Activated CD4-positive, alpha-beta memory T cell treated with anti-CD3 and anti-CD28 coated beads for 36 hours (primary cell): Measurements from ENCODE around the gene P2RY12. TPM values are rescaled to one million over a fixed set of nuclear protein-coding genes. Genes with fewer than 3 reads are reported as not detected.

Experiments used
- CTCF ChIA-PET: fragments of 350-600 bp; sonication (Branson Sonifier 250); formaldehyde crosslinking; loops from one replicate; lab custom pipeline; 2021; ENCODE audit warnings: antibody characterized with exemption, inconsistent platforms; lab: Charles Lee
- POLR2A ChIA-PET: fragments of 350-600 bp; sonication (Branson Sonifier 250); formaldehyde crosslinking; loops from one replicate; lab custom pipeline; 2021; ENCODE audit warnings: antibody characterized with exemption; lab: Charles Lee
- DNase-seq: peaks from one replicate; pipeline ENCODE4 v3.0.0-alpha.2; 2020
- H3K27ac Mint-ChIP-seq: one replicate; pipeline ENCODE4 v1.8.0; 2021; ENCODE audit warnings: mixed read lengths
- H3K27me3 Mint-ChIP-seq: one replicate; pipeline ENCODE4 v1.8.0; 2021; ENCODE audit warnings: mixed read lengths
- H3K36me3 Mint-ChIP-seq: one replicate; pipeline ENCODE4 v1.8.0; 2021; ENCODE audit warnings: mixed read lengths
- H3K4me1 Mint-ChIP-seq: one replicate; pipeline ENCODE4 v1.8.0; 2021; ENCODE audit warnings: low read depth, mixed read lengths
- H3K4me3 Mint-ChIP-seq: one replicate; pipeline ENCODE4 v1.8.0; 2021; ENCODE audit warnings: mild to moderate bottlenecking, mixed read lengths
- H3K9me3 Mint-ChIP-seq: one replicate; pipeline ENCODE4 v1.8.0; 2021; ENCODE audit warnings: mixed read lengths
- intact Hi-C: fragments of 100-400 bp; cut with micrococcal nuclease; formaldehyde crosslinking; loops from one replicate; pipeline ENCODE4 v1.15.1; 2023
- total RNA-seq, 2 experiments: library from RNA; stranded (reverse); gene quantifications; one replicate each; pipeline ENCODE4 v1.2.3, GENCODE V29; 2021

P2RY12 gene
- total RNA-seq, 2 experiments from 2014 or later: not detected

DNA sequence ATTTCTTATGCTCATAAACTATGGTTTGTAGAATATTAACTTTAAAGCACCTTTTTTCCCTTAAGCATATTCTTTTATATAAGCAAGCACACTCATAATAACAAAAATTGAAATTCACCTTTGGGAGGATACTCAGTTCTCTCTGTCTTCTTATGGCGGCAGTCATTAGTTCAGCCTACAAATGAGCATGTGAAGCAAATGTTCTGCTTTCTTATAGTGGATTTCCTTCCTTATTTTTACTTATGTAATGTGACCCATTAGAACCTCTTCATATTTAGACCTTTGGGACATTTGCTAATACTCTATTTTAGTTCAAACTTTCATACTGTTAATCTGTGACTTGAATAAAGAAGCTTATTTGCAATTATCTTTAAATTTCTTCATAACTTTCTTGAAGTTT, 55.2 kb downstream of the P2RY12 start, which contains the start of gene P2RY13:
Gene P2RY13, minus strand, starts transcription at position 187 of the 400 bp plus-strand sequence. Its CDS starts 21 bp downstream, at position 166.
- Mint-ChIP-seq H3K27me3 (peaks cover 16% of the 10 kb centered on the region), H3K9me3 (no peaks in the 10 kb centered on the region), H3K4me3 (no peak within 1 kb of the TSS), H3K27ac (no peak within 1 kb of the TSS), H3K36me3 (no peaks in the 10 kb centered on the region), H3K4me1 (peaks cover 7% of the 10 kb centered on the region)
- no peak for DNase-seq
- CTCF ChIA-PET: interaction anchor here (2.0 kb wide), 1 partner anchor 43 kb away, joined by 8 read pairs; no protein-coding TSS in a partner anchor
- POLR2A ChIA-PET: no interaction called here
- intact Hi-C loops: loop anchor here (2.0 kb wide), 1 partner anchor 47 kb away; no protein-coding TSS in a partner anchor

DNA sequence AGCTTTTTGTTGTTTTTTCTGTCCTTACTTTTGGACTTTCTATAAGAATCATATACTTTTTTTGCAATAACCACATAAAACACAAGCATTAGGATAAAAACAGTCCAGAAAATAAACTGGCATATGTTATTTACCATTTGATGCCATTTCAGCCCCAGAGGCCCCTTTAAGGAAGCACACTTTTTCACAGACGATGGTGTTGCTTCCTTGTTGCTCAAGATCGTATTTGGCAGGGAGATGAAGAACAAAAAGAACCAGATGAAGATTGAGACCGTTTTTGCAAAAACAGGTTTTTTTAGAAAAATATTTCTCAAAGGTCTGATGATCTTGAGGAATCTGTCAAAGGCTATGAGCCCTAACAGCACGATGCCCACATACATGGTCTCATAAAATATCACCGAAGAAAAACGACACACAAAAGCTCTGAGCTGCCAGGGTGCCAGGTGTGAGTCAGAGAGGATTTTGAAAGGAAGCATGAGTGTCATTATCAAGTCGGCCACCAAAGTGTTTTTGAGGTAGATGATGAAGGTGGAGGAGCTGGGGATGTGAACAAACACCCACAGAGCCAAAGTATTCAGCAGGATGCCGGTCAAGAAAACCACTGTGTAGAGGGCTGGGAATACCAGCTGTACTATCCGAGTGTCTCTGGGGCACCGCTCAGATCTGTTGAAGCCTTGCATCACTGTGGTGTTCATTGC, 56.1 kb downstream of the P2RY12 start:
- H3K27me3 Mint-ChIP-seq: peaks cover 16% of the 10 kb centered on the region
- CTCF ChIA-PET: interaction anchor here (0.7 to 2.6 kb wide), 20 partner anchors 9 to 160 kb away, joined by 3 to 16 read pairs (median 4); partner anchors contain the start of genes GPR87 and P2RY12
- no peaks in the 10 kb centered on the region for H3K9me3 Mint-ChIP-seq
- peak; percentile 26 for DNase-seq
- H3K27ac Mint-ChIP-seq: no peak overlapping the region
- no peaks in the 10 kb centered on the region for H3K36me3 Mint-ChIP-seq
- H3K4me3 Mint-ChIP-seq: no peak overlapping the region
- peaks cover 9% of the 10 kb centered on the region for H3K4me1 Mint-ChIP-seq
- intact Hi-C loops: loop anchor here (2.0 kb wide), 1 partner anchor 46 kb away; no protein-coding TSS in a partner anchor
- POLR2A ChIA-PET: no interaction called here

DNA sequence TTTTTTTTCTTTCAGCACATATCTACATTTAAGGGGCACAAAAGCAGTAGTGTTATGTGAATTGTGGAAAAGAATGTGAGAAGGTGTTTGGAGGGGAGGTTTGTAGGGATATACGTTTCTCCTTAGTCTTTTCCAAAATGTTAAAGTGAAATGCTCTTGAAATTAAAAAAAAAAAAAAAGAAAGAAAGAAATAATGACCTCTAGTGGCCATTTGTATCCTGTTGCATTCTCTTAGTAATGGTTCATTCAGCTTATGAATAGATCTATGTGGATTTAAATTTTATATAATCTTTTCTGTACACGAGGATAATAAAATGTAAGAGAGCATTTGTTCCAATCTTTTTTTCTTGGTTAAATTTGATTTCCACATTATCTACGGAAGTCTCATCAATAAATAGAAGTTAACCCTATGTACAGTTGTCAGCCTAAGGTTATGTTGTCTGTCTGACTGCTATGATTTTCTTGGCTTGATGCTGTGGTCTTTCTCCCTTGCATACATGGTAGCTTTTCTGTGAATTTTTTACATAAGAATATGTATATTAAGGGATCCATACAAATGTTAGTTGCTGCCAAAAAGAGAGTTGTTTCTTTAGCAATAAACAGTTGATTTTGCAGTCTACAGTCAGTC, 56.9 kb downstream of the P2RY12 start:
- peaks cover 11% of the 10 kb centered on the region for H3K4me1 Mint-ChIP-seq
- no peak for DNase-seq
- H3K9me3 Mint-ChIP-seq: no peaks in the 10 kb centered on the region
- H3K27ac Mint-ChIP-seq: no peak overlapping the region
- intact Hi-C loops: loop anchor here (1.0 to 2.0 kb wide), 4 partner anchors 37 to 157 kb away; no protein-coding TSS in a partner anchor
- ChIA-PET CTCF (interaction anchor here (0.7 to 2.6 kb wide), 20 partner anchors 10 to 160 kb away, joined by 3 to 16 read pairs (median 5); partner anchors contain the start of gene GPR87), POLR2A (no interaction called here)
- peaks cover 13% of the 10 kb centered on the region for H3K27me3 Mint-ChIP-seq
- no peaks in the 10 kb centered on the region for H3K36me3 Mint-ChIP-seq
- H3K4me3 Mint-ChIP-seq: no peak overlapping the region

GRCh38 chr3:151322511-151322910, 62.0 kb downstream of the P2RY12 start:
- intact Hi-C loops: no loop called here
- POLR2A ChIA-PET: interaction anchor here (1.3 kb wide), 1 partner anchor 12 kb away, joined by 3 read pairs; no protein-coding TSS in a partner anchor
- CTCF ChIA-PET: interaction anchor here (1.1 kb wide), 1 partner anchor 18 kb away, joined by 3 read pairs; no protein-coding TSS in a partner anchor

GRCh38 chr3:151321526-151321925, 63.0 kb downstream of the P2RY12 start:
- Mint-ChIP-seq H3K27ac (no peak overlapping the region), H3K9me3 (no peaks in the 10 kb centered on the region), H3K4me1 (peaks cover 15% of the 10 kb centered on the region), H3K27me3 (peaks cover 4% of the 10 kb centered on the region), H3K4me3 (no peak overlapping the region), H3K36me3 (no peaks in the 10 kb centered on the region)
- no peak for DNase-seq
- CTCF ChIA-PET: interaction anchor here (1.1 kb wide), 1 partner anchor 17 kb away, joined by 3 read pairs; no protein-coding TSS in a partner anchor
- POLR2A ChIA-PET: interaction anchor here (2.0 kb wide), 1 partner anchor 17 kb away, joined by 13 read pairs; no protein-coding TSS in a partner anchor
- intact Hi-C loops: no loop called here

More at GRCh38 chr3:151322511-151322910, 62.0 kb downstream of the P2RY12 start:
- no peak for DNase-seq
- Mint-ChIP-seq H3K36me3 (no peaks in the 10 kb centered on the region), H3K9me3 (no peaks in the 10 kb centered on the region), H3K27ac (no peak overlapping the region), H3K4me1 (peaks cover 11% of the 10 kb centered on the region), H3K4me3 (no peak overlapping the region), H3K27me3 (peaks cover 4% of the 10 kb centered on the region)

DNA sequence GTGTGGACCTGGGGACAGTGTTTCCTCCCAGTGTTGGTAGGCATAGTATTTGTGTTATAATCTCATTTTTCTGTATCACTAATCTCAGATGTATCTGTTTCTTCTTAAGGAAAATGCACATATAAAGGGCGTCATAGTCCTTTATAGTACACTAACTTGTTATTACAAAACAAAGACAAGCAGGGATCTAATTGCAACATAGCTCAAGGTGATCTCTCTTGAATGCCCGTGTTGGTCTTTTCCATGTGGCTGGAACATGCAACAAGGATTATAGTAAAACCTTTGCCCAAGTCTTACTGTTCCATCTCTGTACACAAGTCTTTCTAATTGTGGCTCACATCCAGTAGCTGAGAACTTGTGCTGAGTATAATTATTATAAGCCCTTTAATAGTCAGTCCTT, 64.4 kb downstream of the P2RY12 start:
- H3K4me1 Mint-ChIP-seq: peaks cover 28% of the 10 kb centered on the region
- POLR2A ChIA-PET: interaction anchor here (2.0 kb wide), 1 partner anchor 15 kb away, joined by 13 read pairs; no protein-coding TSS in a partner anchor
- no peaks in the 10 kb centered on the region for H3K9me3 Mint-ChIP-seq
- no peak overlapping the region for H3K27ac Mint-ChIP-seq
- no peak overlapping the region for H3K4me3 Mint-ChIP-seq
- H3K27me3 Mint-ChIP-seq: peaks cover 3% of the 10 kb centered on the region
- intact Hi-C loops: no loop called here
- H3K36me3 Mint-ChIP-seq: no peaks in the 10 kb centered on the region
- no peak for DNase-seq
- CTCF ChIA-PET: interaction anchor here (0.7 to 1.0 kb wide), 2 partner anchors 12 to 15 kb away, joined by 3 read pairs; no protein-coding TSS in a partner anchor

GRCh38 chr3:151319628-151320027, 64.9 kb downstream of the P2RY12 start:
- Mint-ChIP-seq H3K27me3 (peaks cover 5% of the 10 kb centered on the region), H3K9me3 (no peaks in the 10 kb centered on the region), H3K27ac (no peak overlapping the region), H3K4me1 (peaks cover 32% of the 10 kb centered on the region), H3K4me3 (no peak overlapping the region), H3K36me3 (no peaks in the 10 kb centered on the region)
- no peak for DNase-seq
- intact Hi-C loops: no loop called here
- ChIA-PET CTCF (no interaction called here), POLR2A (interaction anchor here (1.5 to 2.0 kb wide), 2 partner anchors 15 kb away, joined by 3 to 13 read pairs; no protein-coding TSS in a partner anchor)

- Mint-ChIP-seq H3K4me3 (no peak overlapping the region), H3K27ac (no peak overlapping the region), H3K36me3 (no peaks in the 10 kb centered on the region), H3K27me3 (peaks cover 8% of the 10 kb centered on the region), H3K4me1 (peaks cover 32% of the 10 kb centered on the region), H3K9me3 (no peaks in the 10 kb centered on the region)
- intact Hi-C loops: no loop called here
- POLR2A ChIA-PET: interaction anchor here (0.7 to 1.5 kb wide), 2 partner anchors 13 to 14 kb away, joined by 3 read pairs; no protein-coding TSS in a partner anchor
- CTCF ChIA-PET: interaction anchor here (0.5 kb wide), 1 partner anchor 14 kb away, joined by 4 read pairs; no protein-coding TSS in a partner anchor
- DNase-seq: no peak
Measured at GRCh38 chr3:151318991-151319390, 65.6 kb downstream of the P2RY12 start.

GRCh38 chr3:151318313-151318712, 66.2 kb downstream of the P2RY12 start:
- POLR2A ChIA-PET: interaction anchor here (1.5 kb wide), 1 partner anchor 14 kb away, joined by 3 read pairs; no protein-coding TSS in a partner anchor
- H3K9me3 Mint-ChIP-seq: no peaks in the 10 kb centered on the region
- no peak for DNase-seq
- no peaks in the 10 kb centered on the region for H3K36me3 Mint-ChIP-seq
- H3K4me3 Mint-ChIP-seq: no peak overlapping the region
- CTCF ChIA-PET: interaction anchor here (0.5 kb wide), 1 partner anchor 14 kb away, joined by 4 read pairs; no protein-coding TSS in a partner anchor
- peaks cover 28% of the 10 kb centered on the region for H3K4me1 Mint-ChIP-seq
- intact Hi-C loops: no loop called here
- H3K27ac Mint-ChIP-seq: no peak overlapping the region
- peaks cover 8% of the 10 kb centered on the region for H3K27me3 Mint-ChIP-seq

GRCh38 chr3:151316267-151316991, 68.1 kb downstream of the P2RY12 start, which contains the start of gene GPR87:
Gene GPR87 (minus strand): TSS chr3:151316820. CDS start chr3:151300100, 16,720 bp downstream.
- ChIA-PET POLR2A (interaction anchor here (0.8 to 2.4 kb wide), 6 partner anchors 11 to 111 kb away, joined by 3 to 42 read pairs (median 4); no protein-coding TSS in a partner anchor), CTCF (interaction anchor here (0.7 to 2.6 kb wide), 6 partner anchors 10 to 145 kb away, joined by 3 to 32 read pairs (median 6); no protein-coding TSS in a partner anchor)
- Mint-ChIP-seq H3K4me3 (peak within 1 kb of the TSS; percentile 17), H3K4me1 (peaks cover 24% of the 10 kb centered on the region), H3K27ac (peak within 1 kb of the TSS; percentile 68), H3K36me3 (no peaks in the 10 kb centered on the region), H3K9me3 (no peaks in the 10 kb centered on the region), H3K27me3 (peaks cover 8% of the 10 kb centered on the region)
- intact Hi-C loops: loop anchor here (1.0 to 2.0 kb wide), 4 partner anchors 8 to 113 kb away; partner anchors contain the start of gene GPR171
- DNase-seq: peak; percentile 61
